Activated naive CD4-positive, alpha-beta T cell treated with anti-CD3 and anti-CD28 coated beads, Interleukin-2, amount 10 ng/mL, durations not matched to agents 7 days and 5 days (primary cell): ENCODE data around the gene RASSF8.

Experiments used
- CTCF ChIA-PET: fragments of 350-600 bp; sonication (Branson Sonifier 250); formaldehyde crosslinking; loops from one replicate; lab custom pipeline; 2021; ENCODE audit warnings: antibody characterized with exemption; lab: Charles Lee
- DNase-seq: peaks from one replicate; pipeline ENCODE4 v3.0.0-alpha.2; 2020
- H3K27ac Mint-ChIP-seq: one replicate; pipeline ENCODE4 v1.8.0; 2021; ENCODE audit warnings: mild to moderate bottlenecking, moderate library complexity, mixed read lengths
- H3K27me3 Mint-ChIP-seq: one replicate; pipeline ENCODE4 v1.8.0; 2021; ENCODE audit warnings: mild to moderate bottlenecking, mixed read lengths
- H3K36me3 Mint-ChIP-seq: one replicate; pipeline ENCODE4 v1.8.0; 2021; ENCODE audit warnings: mixed read lengths
- H3K4me1 Mint-ChIP-seq: one replicate; pipeline ENCODE4 v1.8.0; 2021; ENCODE audit warnings: mixed read lengths
- H3K4me3 Mint-ChIP-seq: one replicate; pipeline ENCODE4 v1.8.0; 2021; ENCODE audit warnings: mild to moderate bottlenecking, moderate library complexity, mixed read lengths
- H3K9me3 Mint-ChIP-seq: one replicate; pipeline ENCODE4 v1.8.0; 2021; ENCODE audit warnings: mixed read lengths

Gene RASSF8

GRCh38 chr12:26017484-26018211 is 59.2 kb downstream of the RASSF8 start:
- H3K27me3 Mint-ChIP-seq, result peaks cover 14% of the 10 kb centered on the region
- DNase-seq, result no peak
- CTCF ChIA-PET, result interaction anchor here (0.7 to 1.6 kb wide), 10 partner anchors 9 to 620 kb away, joined by 3 to 7 read pairs (median 4); no protein-coding TSS in a partner anchor
- H3K27ac Mint-ChIP-seq, result no peak overlapping the region
- no peak overlapping the region for H3K4me3 Mint-ChIP-seq
- H3K4me1 Mint-ChIP-seq, result no peaks in the 10 kb centered on the region
- H3K9me3 Mint-ChIP-seq, result no peaks in the 10 kb centered on the region
- H3K36me3 Mint-ChIP-seq, result no peaks in the 10 kb centered on the region

DNA sequence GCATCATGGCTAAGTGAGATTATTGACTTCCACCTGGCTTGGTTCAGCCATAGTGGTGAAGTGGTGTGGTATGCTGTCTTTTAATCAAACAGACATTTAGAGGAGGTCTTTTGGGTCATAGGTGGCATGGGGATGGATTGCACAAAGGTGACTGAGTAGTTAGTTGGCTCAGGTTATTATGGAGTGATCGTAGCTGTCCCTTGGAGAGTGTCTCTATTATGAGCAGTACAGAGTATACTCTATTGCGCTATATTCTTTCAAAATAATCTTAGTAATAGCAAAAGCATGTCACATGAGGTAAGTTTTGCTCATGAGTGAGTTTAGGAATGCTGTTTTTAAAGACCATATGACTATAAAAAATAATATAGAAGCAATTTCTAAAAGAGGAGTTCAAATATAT is 60.4 kb downstream of the RASSF8 start:
- Mint-ChIP-seq H3K4me3 (no peak overlapping the region), H3K9me3 (no peaks in the 10 kb centered on the region), H3K4me1 (no peaks in the 10 kb centered on the region), H3K27me3 (peaks cover 17% of the 10 kb centered on the region), H3K36me3 (no peaks in the 10 kb centered on the region), H3K27ac (no peak overlapping the region)
- no peak for DNase-seq
- CTCF ChIA-PET, result interaction anchor here (1.1 kb wide), 1 partner anchor 14 kb away, joined by 3 read pairs; no protein-coding TSS in a partner anchor

DNA sequence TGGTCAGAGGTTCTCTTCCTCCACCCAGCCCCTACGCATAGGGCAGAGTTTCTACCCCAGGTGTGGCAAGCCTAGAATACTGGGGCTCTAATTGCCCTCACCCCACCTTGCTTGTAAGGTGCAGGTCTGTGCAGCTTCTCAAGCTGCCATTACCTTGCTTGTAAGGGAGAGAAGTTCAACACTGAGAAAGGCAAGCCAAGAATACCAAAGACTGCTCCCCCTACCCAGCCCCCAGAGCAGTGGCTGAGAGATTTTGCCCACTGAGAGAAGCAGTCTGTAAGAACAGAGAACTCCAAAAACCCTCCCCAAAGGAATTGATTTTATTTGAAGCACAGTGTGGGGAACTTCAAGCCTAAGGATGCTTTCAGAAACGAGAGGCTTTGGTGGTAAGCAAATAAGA is 63.1 kb downstream of the RASSF8 start:
- H3K4me1 Mint-ChIP-seq, result no peaks in the 10 kb centered on the region
- H3K27ac Mint-ChIP-seq, result no peak overlapping the region
- H3K36me3 Mint-ChIP-seq, result no peaks in the 10 kb centered on the region
- H3K9me3 Mint-ChIP-seq, result no peaks in the 10 kb centered on the region
- H3K4me3 Mint-ChIP-seq, result no peak overlapping the region
- H3K27me3 Mint-ChIP-seq, result peaks cover 14% of the 10 kb centered on the region
- CTCF ChIA-PET, result interaction anchor here (0.6 kb wide), 1 partner anchor 148 kb away, joined by 3 read pairs; no protein-coding TSS in a partner anchor
- DNase-seq, result no peak

GRCh38 chr12:26022043-26022442 is 63.6 kb downstream of the RASSF8 start:
- DNase-seq, result no peak
- H3K4me3 Mint-ChIP-seq, result no peak overlapping the region
- H3K36me3 Mint-ChIP-seq, result no peaks in the 10 kb centered on the region
- no peak overlapping the region for H3K27ac Mint-ChIP-seq
- CTCF ChIA-PET, result interaction anchor here (0.6 kb wide), 1 partner anchor 147 kb away, joined by 3 read pairs; no protein-coding TSS in a partner anchor
- peaks cover 14% of the 10 kb centered on the region for H3K27me3 Mint-ChIP-seq
- H3K4me1 Mint-ChIP-seq, result no peaks in the 10 kb centered on the region
- no peaks in the 10 kb centered on the region for H3K9me3 Mint-ChIP-seq

DNA sequence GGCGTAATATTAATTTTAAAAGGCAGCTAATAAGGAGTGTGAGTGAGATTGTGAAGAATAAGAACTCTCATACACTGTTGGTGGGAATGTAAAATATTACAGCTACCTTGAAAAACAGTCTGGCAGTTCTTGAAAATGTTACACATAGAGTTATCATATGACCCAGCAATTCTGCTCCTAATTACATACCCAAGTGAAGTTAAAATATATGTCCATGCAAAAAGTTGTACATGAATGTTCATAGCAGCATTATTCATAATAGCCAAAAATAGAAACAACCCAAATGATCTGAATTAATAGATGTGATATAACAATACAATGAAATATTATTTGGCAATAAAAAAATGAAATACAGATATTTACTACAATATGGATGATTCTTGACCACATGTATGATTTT is 68.2 kb downstream of the RASSF8 start:
- Mint-ChIP-seq H3K9me3 (no peaks in the 10 kb centered on the region), H3K4me3 (no peak overlapping the region), H3K4me1 (no peaks in the 10 kb centered on the region), H3K36me3 (no peaks in the 10 kb centered on the region), H3K27me3 (peaks cover 9% of the 10 kb centered on the region), H3K27ac (no peak overlapping the region)
- DNase-seq, result no peak
- CTCF ChIA-PET, result interaction anchor here (1.9 kb wide), 1 partner anchor 10 kb away, joined by 7 read pairs; no protein-coding TSS in a partner anchor

DNA sequence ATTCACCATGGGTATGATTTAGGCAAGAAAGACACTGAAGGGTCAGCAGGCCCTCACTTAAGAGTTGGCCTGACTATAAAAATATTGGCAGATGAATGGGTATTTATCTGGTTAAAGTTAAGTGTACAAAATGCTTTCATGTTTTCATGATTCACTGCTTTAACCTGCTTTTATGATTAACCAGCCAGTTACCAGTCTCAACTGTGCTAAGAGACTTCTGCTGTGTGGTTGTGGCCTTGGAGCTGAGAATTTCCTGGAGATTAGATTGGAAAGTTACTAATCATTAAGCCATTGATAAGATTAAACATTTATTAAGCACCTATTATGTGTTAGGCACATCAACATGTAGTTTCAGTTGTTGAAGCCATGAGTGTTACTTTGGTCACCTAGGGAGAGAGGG is 68.9 kb downstream of the RASSF8 start:
- Mint-ChIP-seq H3K36me3 (no peaks in the 10 kb centered on the region), H3K27ac (no peak overlapping the region), H3K27me3 (peaks cover 9% of the 10 kb centered on the region), H3K4me3 (no peak overlapping the region), H3K9me3 (no peaks in the 10 kb centered on the region), H3K4me1 (no peaks in the 10 kb centered on the region)
- no peak for DNase-seq
- CTCF ChIA-PET, result interaction anchor here (1.9 kb wide), 1 partner anchor 10 kb away, joined by 7 read pairs; no protein-coding TSS in a partner anchor

- Mint-ChIP-seq H3K4me1 (no peaks in the 10 kb centered on the region), H3K27me3 (peaks cover 4% of the 10 kb centered on the region), H3K9me3 (no peaks in the 10 kb centered on the region), H3K36me3 (no peaks in the 10 kb centered on the region), H3K27ac (no peak overlapping the region), H3K4me3 (no peak overlapping the region)
- CTCF ChIA-PET, result interaction anchor here (0.9 to 1.8 kb wide), 6 partner anchors 10 to 595 kb away, joined by 3 to 5 read pairs (median 3); no protein-coding TSS in a partner anchor
- peak; percentile 44 for DNase-seq
These were observed 70.7 kb downstream of the RASSF8 start for GRCh38 chr12:26028953-26029735.

DNA sequence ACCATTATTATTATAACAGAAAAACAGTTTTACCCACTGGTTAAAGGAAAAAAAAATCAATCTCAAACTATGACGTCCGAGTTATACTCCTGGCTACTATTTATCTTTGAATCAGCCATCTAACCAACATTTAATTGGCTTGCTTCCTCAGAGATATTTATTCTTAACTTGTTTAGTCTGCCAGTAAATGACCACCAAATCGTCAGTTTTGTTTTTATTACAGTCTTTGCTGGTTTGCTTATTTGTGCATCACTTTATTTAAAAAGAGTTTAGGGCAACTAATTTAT is 71.2 kb downstream of the RASSF8 start:
- Mint-ChIP-seq H3K4me1 (no peaks in the 10 kb centered on the region), H3K4me3 (no peak overlapping the region), H3K27me3 (peaks cover 4% of the 10 kb centered on the region), H3K36me3 (no peaks in the 10 kb centered on the region), H3K27ac (no peak overlapping the region), H3K9me3 (no peaks in the 10 kb centered on the region)
- no peak for DNase-seq
- CTCF ChIA-PET, result interaction anchor here (0.9 to 1.8 kb wide), 4 partner anchors 9 to 596 kb away, joined by 3 to 5 read pairs (median 3); no protein-coding TSS in a partner anchor

DNA sequence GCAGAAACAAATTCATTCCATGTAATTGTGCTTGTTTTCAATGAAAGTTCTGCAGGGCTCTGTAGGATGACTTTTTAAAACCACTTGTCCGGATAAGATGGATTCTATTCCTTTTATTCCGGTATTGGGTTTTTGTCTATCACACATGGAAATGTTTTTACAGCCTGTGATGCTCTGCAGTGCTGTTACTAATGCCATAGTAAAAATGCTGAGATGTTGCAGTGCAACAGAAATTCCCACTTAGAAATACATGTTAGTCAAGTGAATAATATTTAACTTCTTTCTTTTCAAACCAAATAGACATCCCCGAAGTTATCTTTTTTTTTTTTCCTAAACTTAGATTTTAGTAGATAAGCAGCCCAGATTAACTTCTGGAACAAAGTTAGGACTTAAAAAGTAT is 71.9 kb downstream of the RASSF8 start:
- no peak overlapping the region for H3K27ac Mint-ChIP-seq
- H3K4me3 Mint-ChIP-seq, result no peak overlapping the region
- no peak for DNase-seq
- peaks cover 4% of the 10 kb centered on the region for H3K27me3 Mint-ChIP-seq
- CTCF ChIA-PET, result interaction anchor here (0.7 kb wide), 1 partner anchor 694 kb away, joined by 3 read pairs; no protein-coding TSS in a partner anchor
- H3K36me3 Mint-ChIP-seq, result no peaks in the 10 kb centered on the region
- H3K4me1 Mint-ChIP-seq, result no peaks in the 10 kb centered on the region
- no peaks in the 10 kb centered on the region for H3K9me3 Mint-ChIP-seq

- H3K4me3 Mint-ChIP-seq, result no peak overlapping the region
- H3K27ac Mint-ChIP-seq, result no peak overlapping the region
- no peaks in the 10 kb centered on the region for H3K9me3 Mint-ChIP-seq
- no peaks in the 10 kb centered on the region for H3K4me1 Mint-ChIP-seq
- H3K27me3 Mint-ChIP-seq, result peaks cover 4% of the 10 kb centered on the region
- CTCF ChIA-PET, result interaction anchor here (0.7 to 1.4 kb wide), 2 partner anchors 592 to 695 kb away, joined by 3 read pairs; no protein-coding TSS in a partner anchor
- H3K36me3 Mint-ChIP-seq, result no peaks in the 10 kb centered on the region
- DNase-seq, result no peak
These were observed 72.8 kb downstream of the RASSF8 start for GRCh38 chr12:26031318-26031717.

DNA sequence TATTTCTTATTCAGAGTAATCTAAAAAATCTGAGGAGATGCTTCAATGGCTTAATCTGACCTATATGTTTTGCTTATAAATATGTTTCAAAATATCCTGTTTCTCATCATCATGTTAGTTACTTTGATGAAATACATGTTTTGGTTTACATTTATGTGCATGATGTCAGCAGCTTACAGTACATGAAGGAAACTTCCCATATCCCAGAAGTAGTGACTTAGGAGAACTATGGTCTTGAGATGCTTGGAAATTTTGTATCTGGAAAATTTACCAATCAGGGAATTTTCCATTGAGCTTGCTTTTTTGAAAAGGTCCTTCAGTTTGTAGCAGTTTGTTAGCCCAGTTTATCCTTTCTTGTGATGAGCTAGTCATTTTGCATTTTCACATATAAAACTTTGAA is 73.3 kb downstream of the RASSF8 start:
- no peak overlapping the region for H3K27ac Mint-ChIP-seq
- CTCF ChIA-PET, result interaction anchor here (1.4 kb wide), 1 partner anchor 593 kb away, joined by 3 read pairs; no protein-coding TSS in a partner anchor
- DNase-seq, result no peak
- no peaks in the 10 kb centered on the region for H3K4me1 Mint-ChIP-seq
- no peak overlapping the region for H3K4me3 Mint-ChIP-seq
- H3K36me3 Mint-ChIP-seq, result no peaks in the 10 kb centered on the region
- H3K9me3 Mint-ChIP-seq, result no peaks in the 10 kb centered on the region
- H3K27me3 Mint-ChIP-seq, result peaks cover 4% of the 10 kb centered on the region

- H3K4me1 Mint-ChIP-seq, result no peaks in the 10 kb centered on the region
- H3K4me3 Mint-ChIP-seq, result no peak overlapping the region
- H3K27ac Mint-ChIP-seq, result no peak overlapping the region
- H3K9me3 Mint-ChIP-seq, result no peaks in the 10 kb centered on the region
- H3K36me3 Mint-ChIP-seq, result no peaks in the 10 kb centered on the region
- CTCF ChIA-PET, result interaction anchor here (1.0 to 1.1 kb wide), 2 partner anchors 14 to 821 kb away, joined by 3 read pairs; no protein-coding TSS in a partner anchor
- H3K27me3 Mint-ChIP-seq, result peaks cover 4% of the 10 kb centered on the region
- DNase-seq, result no peak
These were observed 73.8 kb downstream of the RASSF8 start for GRCh38 chr12:26032290-26032689.

- H3K9me3 Mint-ChIP-seq, result no peaks in the 10 kb centered on the region
- H3K36me3 Mint-ChIP-seq, result no peaks in the 10 kb centered on the region
- CTCF ChIA-PET, result interaction anchor here (1.0 to 1.1 kb wide), 2 partner anchors 15 to 822 kb away, joined by 3 read pairs; no protein-coding TSS in a partner anchor
These were observed 74.3 kb downstream of the RASSF8 start for GRCh38 chr12:26032719-26033241.

More at GRCh38 chr12:26032719-26033241, 74.3 kb downstream of the RASSF8 start:
- H3K4me3 Mint-ChIP-seq, result no peak overlapping the region
- peaks cover under 1% of the 10 kb centered on the region for H3K27me3 Mint-ChIP-seq
- H3K4me1 Mint-ChIP-seq, result no peaks in the 10 kb centered on the region
- no peak for DNase-seq
- no peak overlapping the region for H3K27ac Mint-ChIP-seq
